Sigmoid colon (tissue), 4 donors: ENCODE data around the gene ANKRD33B.

Source experiments
- POLR2A ChIP-seq, 2 donors: fragments of 450-650 bp; IDR thresholded peaks; one replicate each; pipeline ENCODE4 v1.6.1; 2016; ENCODE audit warnings: antibody characterized with exemption in 2 of 2, mild to moderate bottlenecking in 2 of 2, moderate library complexity in 2 of 2
- POLR2AphosphoS5 ChIP-seq, 4 donors: sonication (generic); formaldehyde crosslinking; IDR thresholded peaks; one replicate each; pipeline ENCODE4 v1.6.1; 2017; ENCODE audit warnings: antibody characterized with exemption in 4 of 4
- TF ChIP-seq, protein P1 (sequence below), 4 experiments: fragments of 450-650 bp in 3 of 4; fragments of 200-600 bp in 1 of 4; IDR thresholded peaks; one replicate each; pipeline ENCODE4 v1.5.1; 2016 to 2019; ENCODE audit warnings: antibody characterized with exemption in 4 of 4, mild to moderate bottlenecking in 3 of 4, moderate library complexity in 2 of 4

DNA sequence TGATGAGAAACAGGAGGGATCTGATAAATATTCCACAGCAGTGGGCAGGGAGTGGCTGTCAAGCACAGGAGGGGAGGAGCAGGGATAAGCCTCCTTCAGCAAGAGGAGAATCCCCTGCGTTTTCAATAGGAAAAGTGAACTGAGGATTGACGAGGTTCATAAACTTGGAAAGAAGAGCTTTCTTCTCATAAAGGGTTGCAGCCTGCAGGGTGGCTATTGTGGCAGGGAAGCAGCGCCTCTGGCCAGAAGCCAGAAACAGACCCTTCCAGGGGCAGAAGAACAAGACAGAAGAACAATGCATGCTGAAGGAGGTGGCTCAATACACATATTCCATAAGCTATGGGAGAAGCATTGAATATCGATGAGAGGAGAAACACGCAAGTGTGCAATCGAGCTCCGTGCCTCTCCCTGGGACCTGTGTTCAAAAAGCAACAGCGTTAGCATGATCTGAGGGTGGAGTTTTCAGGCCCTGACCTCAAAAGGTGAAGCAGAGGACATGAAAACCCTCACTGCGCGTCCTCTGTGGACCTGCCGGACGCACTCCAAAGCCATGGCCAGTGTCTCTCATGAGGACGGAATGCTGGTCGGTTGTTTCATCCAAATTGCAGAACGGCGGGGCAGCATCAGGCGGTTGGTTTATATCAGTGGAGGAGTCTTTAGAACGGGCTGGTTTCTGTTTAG, 67.6 kb downstream of the ANKRD33B start:
- TF ChIP-seq, protein P1, sequence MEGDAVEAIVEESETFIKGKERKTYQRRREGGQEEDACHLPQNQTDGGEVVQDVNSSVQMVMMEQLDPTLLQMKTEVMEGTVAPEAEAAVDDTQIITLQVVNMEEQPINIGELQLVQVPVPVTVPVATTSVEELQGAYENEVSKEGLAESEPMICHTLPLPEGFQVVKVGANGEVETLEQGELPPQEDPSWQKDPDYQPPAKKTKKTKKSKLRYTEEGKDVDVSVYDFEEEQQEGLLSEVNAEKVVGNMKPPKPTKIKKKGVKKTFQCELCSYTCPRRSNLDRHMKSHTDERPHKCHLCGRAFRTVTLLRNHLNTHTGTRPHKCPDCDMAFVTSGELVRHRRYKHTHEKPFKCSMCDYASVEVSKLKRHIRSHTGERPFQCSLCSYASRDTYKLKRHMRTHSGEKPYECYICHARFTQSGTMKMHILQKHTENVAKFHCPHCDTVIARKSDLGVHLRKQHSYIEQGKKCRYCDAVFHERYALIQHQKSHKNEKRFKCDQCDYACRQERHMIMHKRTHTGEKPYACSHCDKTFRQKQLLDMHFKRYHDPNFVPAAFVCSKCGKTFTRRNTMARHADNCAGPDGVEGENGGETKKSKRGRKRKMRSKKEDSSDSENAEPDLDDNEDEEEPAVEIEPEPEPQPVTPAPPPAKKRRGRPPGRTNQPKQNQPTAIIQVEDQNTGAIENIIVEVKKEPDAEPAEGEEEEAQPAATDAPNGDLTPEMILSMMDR (IDR thresholded peaks at IDR 0.05): no peak
- TF ChIP-seq POLR2A (IDR thresholded peaks at IDR 0.05) (no peak), POLR2AphosphoS5 (IDR thresholded peaks at IDR 0.05) (no peak)
